ENCODE data around the gene SV2C.

Gene SV2C

GRCh38 chr5:76257897-76258296 lies 174.7 kb downstream of the SV2C start:
- H3K79me2 ChIP-seq (ENCODE audit: insufficient read depth, low read length): no peaks in the 10 kb centered on the region
- no peak overlapping the region for H3K4me2 ChIP-seq (ENCODE audit: low read depth, low read length, poor library complexity, severe bottlenecking)
- no peaks in the 10 kb centered on the region for H3K9me2 ChIP-seq (replicated peaks; ENCODE audit: low read depth, low read length)
- no peak for TF ChIP-seq CTCF (conservative IDR thresholded peaks at IDR 0.05; ENCODE audit: low read length)
- TF ChIP-seq EZH2phosphoT487 (IDR thresholded peaks at IDR 0.05; ENCODE audit: borderline replicate concordance): no peak
- no peaks in the 10 kb centered on the region for H3K9me3 ChIP-seq (ENCODE audit: insufficient read depth, low read depth, low read length)
- H3K27me3 ChIP-seq (ENCODE audit: insufficient read depth, low read length, poor library complexity, severe bottlenecking): no peaks in the 10 kb centered on the region
- no peak overlapping the region for H3K4me3 ChIP-seq (ENCODE audit: low read length, poor library complexity, severe bottlenecking)
- no peaks in the 10 kb centered on the region for H3K36me3 ChIP-seq (ENCODE audit: insufficient read depth, low read length)
- no peak overlapping the region for H3K9ac ChIP-seq (ENCODE audit: low read depth, low read length, poor library complexity, severe bottlenecking)
- peaks cover 2% of the 10 kb centered on the region for H3K4me1 ChIP-seq (ENCODE audit: insufficient read depth, low read length, poor library complexity, severe bottlenecking)
- no peak overlapping the region for H2AFZ ChIP-seq (ENCODE audit: low read length)
- no peaks in the 10 kb centered on the region for H3F3A ChIP-seq (ENCODE audit: low read depth)
- no peaks in the 10 kb centered on the region for H4K20me1 ChIP-seq (ENCODE audit: insufficient read depth, low read length, poor library complexity, severe bottlenecking)

GRCh38 chr5:76264681-76265080 lies 181.5 kb downstream of the SV2C start:
- no peak overlapping the region for H2AFZ ChIP-seq (ENCODE audit: low read length)
- no peaks in the 10 kb centered on the region for H3K27me3 ChIP-seq (ENCODE audit: insufficient read depth, low read length, poor library complexity, severe bottlenecking)
- H3K4me2 ChIP-seq (ENCODE audit: low read depth, low read length, poor library complexity, severe bottlenecking): no peak overlapping the region
- no peak for TF ChIP-seq CTCF (conservative IDR thresholded peaks at IDR 0.05; ENCODE audit: low read length)
- no peak overlapping the region for H3K4me3 ChIP-seq (ENCODE audit: low read length, poor library complexity, severe bottlenecking)
- no peaks in the 10 kb centered on the region for H3K36me3 ChIP-seq (ENCODE audit: insufficient read depth, low read length)
- no peaks in the 10 kb centered on the region for H3K9me3 ChIP-seq (ENCODE audit: insufficient read depth, low read depth, low read length)
- no peaks in the 10 kb centered on the region for H3K4me1 ChIP-seq (ENCODE audit: insufficient read depth, low read length, poor library complexity, severe bottlenecking)
- H4K20me1 ChIP-seq (ENCODE audit: insufficient read depth, low read length, poor library complexity, severe bottlenecking): no peaks in the 10 kb centered on the region
- no peaks in the 10 kb centered on the region for H3K9me2 ChIP-seq (replicated peaks; ENCODE audit: low read depth, low read length)
- H3K9ac ChIP-seq (ENCODE audit: low read depth, low read length, poor library complexity, severe bottlenecking): no peak overlapping the region
- no peaks in the 10 kb centered on the region for H3F3A ChIP-seq (ENCODE audit: low read depth)
- H3K79me2 ChIP-seq (ENCODE audit: insufficient read depth, low read length): no peaks in the 10 kb centered on the region

GRCh38 chr5:76269259-76269931 lies 186.2 kb downstream of the SV2C start:
- no peaks in the 10 kb centered on the region for H3K9me2 ChIP-seq (replicated peaks; ENCODE audit: low read depth, low read length)
- H3K9ac ChIP-seq (ENCODE audit: low read depth, low read length, poor library complexity, severe bottlenecking): no peak overlapping the region
- no peak overlapping the region for H3K4me3 ChIP-seq (ENCODE audit: low read length, poor library complexity, severe bottlenecking)
- H3K9me3 ChIP-seq (ENCODE audit: insufficient read depth, low read depth, low read length): no peaks in the 10 kb centered on the region
- H3K79me2 ChIP-seq (ENCODE audit: insufficient read depth, low read length): no peaks in the 10 kb centered on the region
- H3K4me2 ChIP-seq (ENCODE audit: low read depth, low read length, poor library complexity, severe bottlenecking): no peak overlapping the region
- no peak for TF ChIP-seq EZH2phosphoT487 (IDR thresholded peaks at IDR 0.05; ENCODE audit: borderline replicate concordance)
- no peak for TF ChIP-seq CTCF (conservative IDR thresholded peaks at IDR 0.05; ENCODE audit: low read length)
- no peaks in the 10 kb centered on the region for H3F3A ChIP-seq (ENCODE audit: low read depth)
- H3K27me3 ChIP-seq (ENCODE audit: insufficient read depth, low read length, poor library complexity, severe bottlenecking): no peaks in the 10 kb centered on the region
- H4K20me1 ChIP-seq (ENCODE audit: insufficient read depth, low read length, poor library complexity, severe bottlenecking): no peaks in the 10 kb centered on the region
- H2AFZ ChIP-seq (ENCODE audit: low read length): no peak overlapping the region
- no peaks in the 10 kb centered on the region for H3K36me3 ChIP-seq (ENCODE audit: insufficient read depth, low read length)
- H3K4me1 ChIP-seq (ENCODE audit: insufficient read depth, low read length, poor library complexity, severe bottlenecking): peaks cover 7% of the 10 kb centered on the region

Measured in Loucy (cell line).